Right forelimb (tissue), 1 donor: ENCODE data around the gene CFAP90.

Source experiments
- DNase-seq: peaks from one replicate; pipeline ENCODE4 v3.0.0-alpha.2; 2018

Gene CFAP90

GRCh38 chr5:7850395-7851239 lies at the start of gene CFAP90:
CFAP90 (minus strand) TSS chr5:7851133; CDS start chr5:7851021, 112 bp downstream.
- DNase-seq = peak; percentile 76

GRCh38 chr5:7897014-7897600 lies 46.2 kb upstream of the CFAP90 start:
- no peak for DNase-seq

- DNase-seq = no peak
Measured at GRCh38 chr5:7894860-7895259, 43.9 kb upstream of the CFAP90 start.

GRCh38 chr5:7894439-7894838 lies 43.5 kb upstream of the CFAP90 start:
- DNase-seq = no peak

- no peak for DNase-seq
Measured at GRCh38 chr5:7888901-7889300, 38.0 kb upstream of the CFAP90 start.

- no peak for DNase-seq
Measured at GRCh38 chr5:7886849-7887475, 36.0 kb upstream of the CFAP90 start.

GRCh38 chr5:7884491-7885267 lies 33.7 kb upstream of the CFAP90 start:
- DNase-seq = no peak

GRCh38 chr5:7882926-7883325 lies 32.0 kb upstream of the CFAP90 start:
- DNase-seq = no peak

- DNase-seq = no peak
Measured at GRCh38 chr5:7881816-7882215, 30.9 kb upstream of the CFAP90 start.

- no peak for DNase-seq
Measured at GRCh38 chr5:7881091-7881490, 30.2 kb upstream of the CFAP90 start.

GRCh38 chr5:7878381-7878873 lies 27.5 kb upstream of the CFAP90 start:
- no peak for DNase-seq

GRCh38 chr5:7877851-7878250 lies 26.9 kb upstream of the CFAP90 start:
- no peak for DNase-seq

GRCh38 chr5:7876867-7877266 lies 25.9 kb upstream of the CFAP90 start:
- no peak for DNase-seq

GRCh38 chr5:7875151-7875550 lies 24.2 kb upstream of the CFAP90 start:
- DNase-seq = no peak

- no peak for DNase-seq
Measured at GRCh38 chr5:7874639-7875038, 23.7 kb upstream of the CFAP90 start.

GRCh38 chr5:7873216-7873615 lies 22.3 kb upstream of the CFAP90 start:
- DNase-seq = no peak

- DNase-seq = no peak
Measured at GRCh38 chr5:7872517-7873130, 21.7 kb upstream of the CFAP90 start.

GRCh38 chr5:7871653-7872052 lies 20.7 kb upstream of the CFAP90 start:
- no peak for DNase-seq

- no peak for DNase-seq
Measured at GRCh38 chr5:7869474-7870136, 18.7 kb upstream of the CFAP90 start.

- DNase-seq = peak; percentile 93
Measured at GRCh38 chr5:7868773-7869473, 18.0 kb upstream of the CFAP90 start, which contains the start of the genes FASTKD3 and MTRR. FASTKD3 (minus strand) TSS chr5:7869031; CDS start chr5:7868083, 948 bp downstream. MTRR (plus strand) TSS chr5:7869148; CDS start chr5:7870795, 1,647 bp downstream.

- DNase-seq = no peak
Measured at GRCh38 chr5:7868427-7868772, 17.5 kb upstream of the CFAP90 start.
